DMS79 (cell line): ENCODE results near the gene SPACA9.

ENCODE experiments used
- DNase-seq: peaks from one replicate; lab custom pipeline; 2025; lab: John Stamatoyannopoulos, UW

The SPACA9 gene

DNA sequence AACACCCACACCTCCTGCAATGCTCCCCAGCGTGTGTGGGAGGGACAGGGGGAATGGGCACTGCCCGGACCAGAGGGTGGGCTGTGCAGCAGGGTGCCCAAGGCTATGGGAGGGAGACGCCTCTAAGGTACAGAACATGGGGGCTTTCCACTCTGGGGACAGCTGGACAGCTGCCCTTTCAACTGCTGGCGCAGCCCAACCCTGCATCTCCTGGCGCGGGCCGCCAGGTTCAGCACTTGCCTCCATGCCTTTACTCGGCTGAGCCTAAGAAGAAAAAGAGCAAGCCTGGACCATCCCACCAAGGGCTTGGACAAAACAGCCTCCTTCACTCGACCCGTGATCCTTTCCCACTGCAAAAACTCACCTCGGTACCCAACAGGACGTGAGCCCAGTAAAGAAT is 15.6 kb upstream of the SPACA9 start:
- DNase-seq = no peak

DNA sequence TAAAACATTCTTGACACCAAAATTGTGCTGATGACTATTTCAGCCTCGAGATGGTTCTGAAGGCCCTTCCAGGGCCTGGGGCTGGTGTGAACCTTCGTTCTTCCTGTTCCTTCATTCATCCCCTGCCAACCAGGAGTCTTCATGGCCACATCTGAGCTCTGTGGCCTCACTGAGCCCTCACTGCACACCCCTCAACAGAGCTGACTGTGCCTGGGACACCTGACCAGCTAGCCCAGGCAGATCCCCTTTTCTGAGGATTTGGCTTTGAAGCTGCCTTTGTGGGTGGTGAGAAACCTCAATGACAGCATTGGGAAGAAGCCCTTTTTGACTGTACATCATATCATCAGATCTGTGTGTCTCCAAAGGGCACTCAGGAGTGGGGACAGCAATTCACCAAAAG is 14.4 kb upstream of the SPACA9 start:
- no peak for DNase-seq

DNA sequence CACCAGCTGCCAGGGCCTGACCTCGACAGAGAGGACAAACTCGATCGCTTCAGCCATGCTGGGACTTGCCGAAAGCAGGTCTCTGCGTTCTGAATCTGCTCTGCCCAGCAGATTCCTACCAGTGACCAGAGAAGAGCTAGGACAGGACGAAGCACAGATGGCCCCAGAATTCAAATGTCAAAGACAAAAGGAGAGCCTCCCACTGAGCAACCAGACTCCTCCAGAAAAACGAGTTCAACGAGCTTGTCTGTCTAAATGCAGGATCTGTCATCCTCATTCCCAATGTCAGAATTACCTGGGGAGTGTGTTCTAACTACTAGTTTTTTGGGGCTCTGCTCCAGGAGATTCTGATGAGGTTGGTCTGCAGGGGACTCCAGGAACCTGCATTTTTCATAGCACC is 14.0 kb upstream of the SPACA9 start:
- DNase-seq = no peak

DNA sequence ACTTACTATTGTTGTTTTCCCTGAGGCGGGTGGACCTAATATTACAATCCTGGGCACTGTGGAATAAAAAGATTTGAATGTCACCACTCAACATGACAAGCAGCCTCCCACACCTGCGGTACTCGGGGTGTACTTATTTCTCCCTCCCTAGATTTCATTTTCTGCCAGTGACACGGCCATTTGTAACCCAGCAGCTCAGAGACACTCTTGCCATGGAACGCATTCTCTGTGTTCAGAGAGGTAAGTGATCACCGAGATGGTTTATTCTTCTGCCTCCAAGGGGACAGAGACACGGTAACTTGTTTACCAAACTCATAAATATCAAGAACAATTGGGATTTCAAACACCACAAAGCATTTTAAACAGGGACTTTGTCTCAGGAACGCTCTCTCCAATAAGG is 11.8 kb upstream of the SPACA9 start:
- no peak for DNase-seq

- DNase-seq = no peak
These were observed 9.4 kb upstream of the SPACA9 start for GRCh38 chr9:132869266-132869665.

DNA sequence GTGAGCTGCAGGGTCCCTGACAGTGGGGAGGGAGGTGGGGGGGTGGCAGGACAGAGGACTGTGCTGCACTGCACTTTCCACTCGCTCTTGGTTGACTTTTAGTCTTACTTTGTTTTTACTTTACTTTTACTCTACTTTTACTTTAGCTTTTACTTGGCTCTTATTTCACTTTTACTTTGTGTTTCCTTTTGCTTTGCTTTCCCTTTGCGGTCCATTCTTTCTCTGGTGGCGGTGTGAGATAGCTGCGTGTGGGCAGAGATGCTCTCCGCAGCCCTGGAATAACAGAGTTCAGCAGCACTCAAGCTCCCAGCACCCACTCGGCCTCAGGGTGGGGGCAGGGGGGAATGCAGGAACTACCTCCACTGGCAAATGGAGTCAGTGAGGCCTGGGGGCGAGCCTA is 5.3 kb upstream of the SPACA9 start:
- DNase-seq = no peak

- no peak for DNase-seq
These were observed 3.5 kb upstream of the SPACA9 start for GRCh38 chr9:132875159-132875558.

- DNase-seq = no peak
These were observed 1.8 kb upstream of the SPACA9 start for GRCh38 chr9:132876849-132877248.

DNA sequence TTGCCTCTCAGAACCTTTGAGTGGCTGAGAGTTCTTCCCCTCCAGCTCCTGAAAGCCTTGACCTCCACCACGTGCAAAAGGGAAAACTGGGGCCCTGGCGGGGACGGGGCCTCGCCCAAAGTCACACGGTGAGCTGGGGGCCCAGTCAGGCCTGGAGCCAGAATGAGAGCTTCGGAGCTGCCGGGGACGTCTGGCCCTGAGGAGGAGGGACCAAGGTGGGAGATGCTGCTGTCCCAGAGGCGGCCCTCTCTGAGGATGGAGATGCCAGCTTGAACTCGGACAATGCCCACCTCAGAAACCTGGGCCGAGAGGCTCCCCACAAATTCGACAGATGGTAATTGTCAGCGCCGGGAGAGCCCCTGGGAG is 1.3 kb upstream of the SPACA9 start:
- DNase-seq = no peak

GRCh38 chr9:132877824-132878694 is 639 bp upstream of the SPACA9 start, which contains the start of gene AK8:
TSS of gene AK8 (minus strand) at chr9:132878284. CDS start at chr9:132878255, 29 bp downstream.
- DNase-seq = peak; percentile 35

GRCh38 chr9:132879457-132880323 is 992 bp downstream of the SPACA9 start:
- DNase-seq = no peak

- no peak for DNase-seq
These were observed 1.6 kb downstream of the SPACA9 start for GRCh38 chr9:132880324-132880661.

GRCh38 chr9:132881826-132882225 is 3.1 kb downstream of the SPACA9 start:
- no peak for DNase-seq

GRCh38 chr9:132882616-132883015 is 3.9 kb downstream of the SPACA9 start:
- DNase-seq = no peak

GRCh38 chr9:132883349-132884294 is 4.9 kb downstream of the SPACA9 start:
- no peak for DNase-seq

DNA sequence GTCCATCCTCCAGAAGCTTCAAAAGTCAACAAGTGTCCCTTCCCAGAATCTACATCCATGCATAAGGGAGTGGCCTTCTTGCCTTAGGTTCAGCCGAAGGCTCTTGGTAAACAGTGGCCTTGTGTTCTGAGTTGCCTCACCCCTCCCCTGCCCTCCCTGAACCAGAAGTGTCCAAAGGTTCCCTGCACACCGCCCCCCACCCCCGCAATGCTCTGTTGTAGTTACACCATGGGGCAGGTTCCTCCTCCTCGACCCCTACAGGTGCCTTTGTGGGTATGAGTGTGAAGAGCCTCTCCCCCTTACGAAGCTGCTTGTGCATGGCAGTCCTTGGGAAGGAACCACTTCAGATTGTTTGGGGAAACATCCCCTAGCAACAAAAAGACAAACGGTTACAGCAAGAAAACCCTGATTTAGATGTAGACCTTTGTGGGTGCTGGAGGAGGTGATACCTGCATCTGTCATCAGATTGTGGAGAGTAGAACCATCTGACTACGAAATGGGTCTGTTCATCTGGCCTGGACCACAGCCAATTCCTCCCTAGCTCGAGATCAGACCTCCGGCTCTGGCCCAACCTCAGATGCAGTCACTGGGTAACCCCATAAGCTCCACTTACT is 7.1 kb downstream of the SPACA9 start:
- DNase-seq = peak; percentile 60

- DNase-seq = no peak
These were observed 7.6 kb downstream of the SPACA9 start for GRCh38 chr9:132886334-132886725.

- DNase-seq = no peak
These were observed 8.8 kb downstream of the SPACA9 start for GRCh38 chr9:132887181-132888120.

DNA sequence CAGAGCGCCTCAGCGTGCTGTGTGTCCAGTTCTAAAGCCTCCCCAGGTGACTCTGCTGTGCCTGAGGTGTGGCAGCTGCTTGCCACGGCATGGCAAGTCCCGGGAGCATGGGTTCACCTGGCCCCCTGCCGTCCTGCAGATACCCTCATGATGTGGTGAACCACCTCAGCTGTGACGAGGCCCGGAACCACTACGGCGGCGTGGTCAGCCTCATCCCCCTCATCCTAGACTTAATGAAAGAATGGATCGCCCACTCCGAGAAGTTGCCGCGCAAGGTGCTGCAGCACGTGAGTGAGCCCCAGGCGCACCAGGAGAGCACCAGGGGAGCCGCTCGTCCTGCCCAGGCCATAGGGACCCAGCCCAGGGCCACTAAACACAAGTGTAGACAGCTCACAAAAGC is 9.5 kb downstream of the SPACA9 start:
- no peak for DNase-seq

DNA sequence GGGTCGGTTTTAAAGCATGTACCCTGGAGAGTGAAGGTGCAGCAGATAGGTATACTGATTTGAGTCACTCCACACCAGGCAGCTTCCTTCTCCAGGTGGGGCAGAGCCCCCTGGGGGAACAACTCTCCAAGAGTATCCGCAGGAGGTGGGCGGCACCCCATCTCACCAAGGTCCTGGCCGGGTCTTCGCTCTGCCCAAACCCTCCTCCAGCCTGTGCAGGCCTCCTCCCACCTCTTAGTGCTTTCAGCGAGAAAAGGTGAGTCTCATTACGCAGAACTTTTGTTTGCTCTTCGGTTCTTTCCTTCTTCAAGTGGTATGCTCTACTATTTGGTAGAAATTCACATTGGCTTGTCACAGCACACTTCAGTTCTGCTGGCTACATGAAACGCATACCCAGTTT is 13.7 kb downstream of the SPACA9 start:
- peak; percentile 10 for DNase-seq

DNA sequence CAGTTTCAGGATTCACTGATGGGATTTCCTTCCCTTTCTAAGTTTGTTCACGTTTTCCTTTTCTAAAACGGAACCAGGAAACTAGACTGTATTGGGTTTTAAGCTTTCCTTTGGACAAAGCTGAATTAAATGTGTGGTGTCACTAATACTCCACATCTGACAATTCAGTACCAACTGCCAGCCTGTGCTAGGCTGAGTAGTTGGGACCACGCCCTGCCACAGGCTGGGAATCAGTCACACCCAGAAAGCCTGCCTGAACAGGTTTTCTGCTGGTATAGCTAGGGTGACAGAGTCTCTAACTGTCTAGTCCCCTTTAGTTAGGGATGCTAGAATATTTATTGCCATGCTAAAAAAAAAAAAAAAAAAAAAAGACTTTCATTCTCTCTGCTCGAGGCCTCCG is 15.6 kb downstream of the SPACA9 start:
- no peak for DNase-seq
